Measurements from ENCODE around the gene PHF13. TPM values are rescaled to one million over a fixed set of nuclear protein-coding genes. Genes with fewer than 3 reads are reported as not detected.

The PHF13 gene
- total and polyA plus RNA-seq, 9 donors, result 11.0 to 32.4 (median 15.8) TPM

DNA sequence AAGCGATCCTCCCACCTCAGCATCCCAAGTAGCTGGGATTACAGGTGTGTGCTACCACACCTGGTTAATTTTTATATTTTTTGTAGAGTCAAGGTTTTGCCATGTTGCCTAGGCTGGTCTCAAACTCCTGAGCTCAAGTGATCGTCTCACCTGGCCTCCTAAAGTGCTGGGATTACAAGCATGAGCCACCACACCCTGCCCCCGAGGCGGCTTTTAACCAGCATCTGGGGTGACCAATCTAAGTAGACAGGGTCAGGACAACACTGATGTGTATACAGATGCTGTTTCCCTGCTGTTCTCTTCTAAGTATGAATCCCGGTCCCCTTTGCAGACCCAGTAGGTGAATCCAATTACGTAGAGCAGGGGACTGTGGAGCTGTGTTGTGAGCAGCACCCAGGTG is 35.0 kb downstream of the PHF13 start:
- H3K27me3 ChIP-seq, result no peaks in the 10 kb centered on the region
- intact Hi-C loops (cut with DNase I), result loop anchor here in 3 of 4 donors (5.0 to 10.0 kb wide), 3 partner anchors 84 to 164 kb away; no protein-coding TSS in a partner anchor
- H3K4me1 ChIP-seq (ENCODE audit: insufficient read depth), result no peaks in the 10 kb centered on the region
- no peak for DNase-seq
- WGBS, 3 donors, result 88 to 93% (median 91%) methylated on average over 6 of the region's 6 CpGs
- H3K36me3 ChIP-seq, result no peaks in the 10 kb centered on the region
- no peak for TF ChIP-seq EP300 (IDR thresholded peaks at IDR 0.05)
- TF ChIP-seq, protein P1, sequence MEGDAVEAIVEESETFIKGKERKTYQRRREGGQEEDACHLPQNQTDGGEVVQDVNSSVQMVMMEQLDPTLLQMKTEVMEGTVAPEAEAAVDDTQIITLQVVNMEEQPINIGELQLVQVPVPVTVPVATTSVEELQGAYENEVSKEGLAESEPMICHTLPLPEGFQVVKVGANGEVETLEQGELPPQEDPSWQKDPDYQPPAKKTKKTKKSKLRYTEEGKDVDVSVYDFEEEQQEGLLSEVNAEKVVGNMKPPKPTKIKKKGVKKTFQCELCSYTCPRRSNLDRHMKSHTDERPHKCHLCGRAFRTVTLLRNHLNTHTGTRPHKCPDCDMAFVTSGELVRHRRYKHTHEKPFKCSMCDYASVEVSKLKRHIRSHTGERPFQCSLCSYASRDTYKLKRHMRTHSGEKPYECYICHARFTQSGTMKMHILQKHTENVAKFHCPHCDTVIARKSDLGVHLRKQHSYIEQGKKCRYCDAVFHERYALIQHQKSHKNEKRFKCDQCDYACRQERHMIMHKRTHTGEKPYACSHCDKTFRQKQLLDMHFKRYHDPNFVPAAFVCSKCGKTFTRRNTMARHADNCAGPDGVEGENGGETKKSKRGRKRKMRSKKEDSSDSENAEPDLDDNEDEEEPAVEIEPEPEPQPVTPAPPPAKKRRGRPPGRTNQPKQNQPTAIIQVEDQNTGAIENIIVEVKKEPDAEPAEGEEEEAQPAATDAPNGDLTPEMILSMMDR (IDR thresholded peaks at IDR 0.05), result no peak
- TF ChIP-seq POLR2A (IDR thresholded peaks at IDR 0.05), result no peak
- no peak overlapping the region for H3K4me3 ChIP-seq
- no peaks in the 10 kb centered on the region for H3K9me3 ChIP-seq
- H3K27ac ChIP-seq, result no peak overlapping the region

DNA sequence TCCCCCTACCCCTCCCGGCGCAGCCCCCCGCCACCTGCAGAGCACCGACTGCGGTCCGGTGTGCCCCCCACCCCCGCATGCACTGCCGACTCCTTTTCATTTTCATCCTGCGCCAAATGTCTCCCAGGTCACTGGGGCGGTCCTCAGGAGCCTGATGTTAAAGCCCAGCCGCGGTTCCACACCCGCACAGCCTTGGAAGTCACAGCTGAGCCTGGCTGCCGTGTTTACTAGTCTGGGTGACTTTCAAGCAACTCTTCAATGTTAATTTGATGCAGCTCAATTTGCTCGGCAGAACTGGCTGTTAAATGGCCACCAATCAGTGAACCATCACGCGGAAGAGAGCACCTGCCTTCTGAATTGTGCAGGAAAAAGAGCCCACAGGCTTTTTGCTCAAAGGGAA is 38.4 kb downstream of the PHF13 start:
- no peaks in the 10 kb centered on the region for H3K9me3 ChIP-seq
- H3K4me1 ChIP-seq (ENCODE audit: insufficient read depth), result no peaks in the 10 kb centered on the region
- no peak overlapping the region for H3K27ac ChIP-seq
- WGBS, 3 donors, result 56 to 83% (median 63%) methylated on average over 17 of the region's 17 CpGs
- intact Hi-C loops (cut with DNase I), result no loop called here
- H3K27me3 ChIP-seq, result no peaks in the 10 kb centered on the region
- TF ChIP-seq POLR2A (IDR thresholded peaks at IDR 0.05), result no peak
- no peak for TF ChIP-seq EP300 (IDR thresholded peaks at IDR 0.05)
- TF ChIP-seq, protein P1 (IDR thresholded peaks at IDR 0.05), result no peak
- H3K4me3 ChIP-seq, result no peak overlapping the region
- no peak for DNase-seq
- H3K36me3 ChIP-seq, result no peaks in the 10 kb centered on the region

- no peak for DNase-seq
- no peak overlapping the region for H3K27ac ChIP-seq
- intact Hi-C loops (cut with DNase I), result no loop called here
- 80 to 86% (median 83%) methylated on average over 6 of the region's 6 CpGs for WGBS, 3 donors
- H3K4me3 ChIP-seq, result no peak overlapping the region
- TF ChIP-seq EP300 (IDR thresholded peaks at IDR 0.05), result no peak
- TF ChIP-seq POLR2A (IDR thresholded peaks at IDR 0.05), result no peak
- TF ChIP-seq, protein P1 (IDR thresholded peaks at IDR 0.05), result no peak
- no peaks in the 10 kb centered on the region for H3K36me3 ChIP-seq
- H3K27me3 ChIP-seq, result no peaks in the 10 kb centered on the region
- H3K9me3 ChIP-seq, result no peaks in the 10 kb centered on the region
- H3K4me1 ChIP-seq (ENCODE audit: insufficient read depth), result no peaks in the 10 kb centered on the region
These were observed 39.5 kb downstream of the PHF13 start for GRCh38 chr1:6652986-6653385.

- Histone ChIP-seq H3K4me1 (ENCODE audit: insufficient read depth) (no peaks in the 10 kb centered on the region), H3K27ac (no peak overlapping the region), H3K9me3 (no peaks in the 10 kb centered on the region), H3K4me3 (no peak overlapping the region), H3K36me3 (no peaks in the 10 kb centered on the region), H3K27me3 (no peaks in the 10 kb centered on the region)
- TF ChIP-seq EP300 (IDR thresholded peaks at IDR 0.05), result no peak
- no peak for TF ChIP-seq POLR2A (IDR thresholded peaks at IDR 0.05)
- TF ChIP-seq, protein P1 (IDR thresholded peaks at IDR 0.05), result no peak
- intact Hi-C loops (cut with DNase I), result no loop called here
- DNase-seq, result peak in 1 of 5 donors; percentile 5
- WGBS, 3 donors, result 78 to 87% (median 85%) methylated on average over 23 of the region's 23 CpGs
These were observed 40.1 kb downstream of the PHF13 start for GRCh38 chr1:6653436-6654290.
